Osteoblast (primary cell): ENCODE measurements around the gene BHLHE40. TPM values are rescaled to one million over a fixed set of nuclear protein-coding genes. Genes with fewer than 3 reads are reported as not detected.

Experiments used
- DNase-seq: peaks from one replicate; pipeline ENCODE4 v3.0.0; 2011; ENCODE audit warnings: low spot score, mixed read lengths; ENCODE audit not compliant: insufficient read length; ENCODE audit errors: missing footprints
- H2AFZ ChIP-seq: 2 replicates; pipeline ENCODE4 v1.6.0; 2011; ENCODE audit warnings: mild to moderate bottlenecking, low read length
- H3K27ac ChIP-seq: 2 replicates; pipeline ENCODE4 v1.5.1; 2011; ENCODE audit warnings: mild to moderate bottlenecking, low read depth, low read length, moderate library complexity
- H3K27me3 ChIP-seq: 2 replicates; pipeline ENCODE4 v1.6.0; 2012; ENCODE audit warnings: mild to moderate bottlenecking, control low read depth, inconsistent platforms, low read length, moderate library complexity; ENCODE audit not compliant: insufficient read depth
- H3K36me3 ChIP-seq: 2 replicates; pipeline ENCODE4 v1.5.1; 2011; ENCODE audit warnings: mild to moderate bottlenecking, low read length, control low read depth, moderate library complexity; ENCODE audit not compliant: insufficient read depth
- H3K4me1 ChIP-seq: 2 replicates; pipeline ENCODE4 v1.5.1; 2011; ENCODE audit warnings: mild to moderate bottlenecking, low read length, control low read depth, moderate library complexity; ENCODE audit not compliant: insufficient read depth
- H3K4me2 ChIP-seq: 2 replicates; pipeline ENCODE4 v1.6.0; 2011; ENCODE audit warnings: mild to moderate bottlenecking, low read length; ENCODE audit not compliant: insufficient read depth
- H3K4me3 ChIP-seq: fragments of 200-600 bp; sonication (generic); 3 replicates; pipeline ENCODE4 v1.5.1; 2012; ENCODE audit warnings: mild to moderate bottlenecking, low read length, inconsistent platforms; ENCODE audit not compliant: insufficient read depth
- H3K79me2 ChIP-seq: 2 replicates; pipeline ENCODE4 v1.6.0; 2012; ENCODE audit warnings: mild to moderate bottlenecking, low read length, control low read depth, inconsistent platforms; ENCODE audit not compliant: insufficient read depth
- H3K9me3 ChIP-seq: 2 replicates; pipeline ENCODE4 v1.5.1; 2011; ENCODE audit warnings: low read depth, low read length, control low read depth
- H4K20me1 ChIP-seq: 2 replicates; pipeline ENCODE4 v1.6.0; 2012; ENCODE audit warnings: mild to moderate bottlenecking, low read length, control low read depth; ENCODE audit not compliant: insufficient read depth
- CTCF ChIP-seq: IDR thresholded peaks from 2 replicates; pipeline ENCODE4 v1.5.1; 2011; ENCODE audit warnings: mild to moderate bottlenecking, low read depth, low read length, moderate library complexity; ENCODE audit errors: extremely low read depth
- total RNA-seq: library from RNA; depleted of rRNA; stranded (reverse); fragments of >200 nt; gene quantifications from 2 replicates; pipeline ENCODE4 v1.2.3, GENCODE V29; 2012

BHLHE40 gene
- total RNA-seq, 1 donor: 70.2 TPM

GRCh38 chr3:4936982-4937614 is 42.1 kb upstream of the BHLHE40 start:
- H3K79me2 ChIP-seq: no peaks in the 10 kb centered on the region
- H3K4me3 ChIP-seq: no peak overlapping the region
- H3K4me1 ChIP-seq: no peaks in the 10 kb centered on the region
- no peak overlapping the region for H3K27ac ChIP-seq
- H3K9me3 ChIP-seq: no peaks in the 10 kb centered on the region
- H2AFZ ChIP-seq: no peak overlapping the region
- H3K27me3 ChIP-seq: no peaks in the 10 kb centered on the region
- no peaks in the 10 kb centered on the region for H4K20me1 ChIP-seq
- no peak overlapping the region for H3K4me2 ChIP-seq
- DNase-seq: no peak
- H3K36me3 ChIP-seq: no peaks in the 10 kb centered on the region
- no peak for TF ChIP-seq CTCF

- Histone ChIP-seq H3K4me1 (no peaks in the 10 kb centered on the region), H2AFZ (no peak overlapping the region), H3K36me3 (no peaks in the 10 kb centered on the region), H3K27me3 (no peaks in the 10 kb centered on the region), H3K4me2 (no peak overlapping the region), H3K9me3 (no peaks in the 10 kb centered on the region), H3K27ac (no peak overlapping the region), H4K20me1 (no peaks in the 10 kb centered on the region), H3K4me3 (no peak overlapping the region), H3K79me2 (no peaks in the 10 kb centered on the region)
- no peak for TF ChIP-seq CTCF
- peak; percentile 6 for DNase-seq
Observed at GRCh38 chr3:4938281-4938982, 40.8 kb upstream of the BHLHE40 start.

GRCh38 chr3:4939276-4939675 is 40.0 kb upstream of the BHLHE40 start:
- H3K79me2 ChIP-seq: no peaks in the 10 kb centered on the region
- TF ChIP-seq CTCF: no peak
- no peak overlapping the region for H3K4me3 ChIP-seq
- no peaks in the 10 kb centered on the region for H3K4me1 ChIP-seq
- H2AFZ ChIP-seq: no peak overlapping the region
- no peak overlapping the region for H3K4me2 ChIP-seq
- H3K9me3 ChIP-seq: no peaks in the 10 kb centered on the region
- H3K27ac ChIP-seq: no peak overlapping the region
- DNase-seq: no peak
- no peaks in the 10 kb centered on the region for H3K36me3 ChIP-seq
- no peaks in the 10 kb centered on the region for H3K27me3 ChIP-seq
- H4K20me1 ChIP-seq: no peaks in the 10 kb centered on the region

- Histone ChIP-seq H3K4me2 (no peak overlapping the region), H3K27ac (no peak overlapping the region), H2AFZ (no peak overlapping the region), H4K20me1 (no peaks in the 10 kb centered on the region), H3K36me3 (no peaks in the 10 kb centered on the region), H3K27me3 (no peaks in the 10 kb centered on the region), H3K9me3 (no peaks in the 10 kb centered on the region), H3K4me3 (no peak overlapping the region), H3K79me2 (no peaks in the 10 kb centered on the region), H3K4me1 (no peaks in the 10 kb centered on the region)
- DNase-seq: no peak
- no peak for TF ChIP-seq CTCF
Observed at GRCh38 chr3:4940985-4941384, 38.3 kb upstream of the BHLHE40 start.
